Measurements from ENCODE around the gene HELLS.
"Not testable (repeated sequence)": the region's sequence is repeated elsewhere in the genome, so short reads cannot be mapped to it uniquely, and the experiment has no call there.

HELLS gene

DNA sequence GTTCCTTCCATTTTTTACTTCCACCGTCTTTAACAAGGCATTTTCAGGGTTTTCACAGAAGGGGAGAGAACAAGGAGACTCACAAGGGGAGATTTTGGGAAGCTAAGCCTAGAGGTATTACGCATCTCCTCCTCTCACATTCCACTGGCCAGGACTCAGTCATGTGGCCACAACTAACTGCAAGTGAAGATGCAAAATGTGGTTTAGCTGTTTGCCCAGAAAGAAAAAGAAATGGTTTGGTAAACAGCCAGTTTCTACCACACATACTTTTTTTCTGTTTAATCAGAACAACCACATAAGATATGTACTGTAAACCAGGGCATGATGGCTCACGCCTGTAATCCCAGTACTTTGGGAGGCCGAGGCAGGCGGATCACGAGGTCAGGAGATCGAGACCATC, 21.4 kb upstream of the HELLS start:
- DNase-seq (ENCODE audit: extremely low spot score), result no peak
- no peak for TF ChIP-seq LEF1 (IDR thresholded peaks at IDR 0.05; ENCODE audit: borderline replicate concordance)
- no peak for TF ChIP-seq FOXM1 (IDR thresholded peaks at IDR 0.05; ENCODE audit: borderline replicate concordance)
- TF ChIP-seq CTBP1 (IDR thresholded peaks at IDR 0.05; ENCODE audit: borderline replicate concordance), result no peak
- no peak for TF ChIP-seq FOXA1 (IDR thresholded peaks at IDR 0.05)
- CTCF ChIA-PET, result interaction anchor here (0.6 kb wide), 1 partner anchor 779 kb away, joined by 3 read pairs; no protein-coding TSS in a partner anchor
- POLR2A ChIA-PET, result interaction anchor here (1.0 to 2.0 kb wide), 2 partner anchors 9 to 22 kb away, joined by 3 to 6 read pairs; partner anchors contain the start of gene HELLS

DNA sequence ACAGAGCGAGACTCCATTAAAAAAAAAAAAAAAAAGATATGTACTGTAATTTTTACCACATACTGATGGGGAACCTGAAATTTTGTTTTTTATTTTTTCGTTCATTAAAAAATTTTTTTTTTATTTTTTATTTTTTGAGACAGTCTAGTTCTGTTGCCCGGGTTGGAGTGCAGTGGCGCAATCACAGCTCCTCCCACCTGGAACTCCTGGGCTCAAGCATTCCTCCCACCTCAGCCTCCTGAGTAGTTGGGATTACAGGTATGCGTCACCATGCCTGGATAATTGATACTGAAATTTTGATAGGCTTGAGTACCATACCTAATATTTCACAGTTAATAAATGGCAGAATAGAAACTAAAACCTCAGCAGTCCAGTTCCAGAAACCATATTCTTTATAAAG, 20.9 kb upstream of the HELLS start:
- POLR2A ChIA-PET, result interaction anchor here (2.0 kb wide), 1 partner anchor 21 kb away, joined by 6 read pairs; the partner anchor contains the start of gene HELLS
- TF ChIP-seq ELF4 (IDR thresholded peaks at IDR 0.05) (no peak), ARNT (IDR thresholded peaks at IDR 0.05) (no peak), FOXA1 (IDR thresholded peaks at IDR 0.05) (no peak), L3MBTL2 (conservative IDR thresholded peaks at IDR 0.05) (no peak), SUZ12 (IDR thresholded peaks at IDR 0.05) (no peak)
- CTCF ChIA-PET, result interaction anchor here (0.6 kb wide), 1 partner anchor 779 kb away, joined by 3 read pairs; no protein-coding TSS in a partner anchor
- DNase-seq (ENCODE audit: extremely low spot score), result no peak

DNA sequence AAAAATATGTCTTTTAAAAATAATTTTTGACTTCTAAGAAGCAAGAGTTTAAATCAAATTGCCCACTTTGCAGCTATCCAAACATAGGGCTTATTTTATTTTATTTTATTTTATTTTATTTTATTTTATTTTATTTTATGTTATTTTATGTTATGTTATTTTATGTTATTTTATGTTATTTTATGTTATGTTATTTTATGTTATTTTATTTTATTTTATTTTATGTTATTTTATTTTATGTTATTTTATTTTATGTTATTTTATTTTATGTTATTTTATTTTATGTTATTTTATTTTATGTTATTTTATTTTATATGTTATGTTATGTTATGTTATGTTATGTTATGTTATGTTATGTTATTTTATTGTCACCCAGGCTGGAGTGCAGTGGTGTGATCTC, 14.0 kb upstream of the HELLS start:
- DNase-seq (ENCODE audit: extremely low spot score); CTCF ChIA-PET; POLR2A ChIA-PET: not testable (repeated sequence)

DNA sequence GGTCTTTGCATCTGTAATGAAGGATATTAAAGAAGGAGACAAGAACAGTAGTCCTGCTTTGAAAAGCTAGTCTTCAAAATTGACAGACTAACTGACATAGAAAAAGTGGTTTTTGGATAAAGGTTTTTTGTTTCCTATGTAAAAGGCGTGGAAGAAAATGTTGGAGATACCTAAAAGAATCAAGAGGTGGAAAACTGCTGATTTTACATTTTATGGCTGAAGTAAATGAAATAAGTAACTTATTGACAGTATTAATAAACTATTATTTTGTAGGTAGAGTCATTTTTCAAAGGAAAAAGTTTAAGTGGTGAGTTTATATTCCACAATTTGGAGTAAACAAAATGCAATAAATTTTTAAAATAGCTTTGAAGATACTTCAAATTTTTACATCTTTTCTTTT, 12.6 kb upstream of the HELLS start:
- POLR2A ChIA-PET, result interaction anchor here (0.9 kb wide), 1 partner anchor 9 kb away, joined by 3 read pairs; no protein-coding TSS in a partner anchor
- CTCF ChIA-PET, result no interaction called here
- TF ChIP-seq SUZ12 (IDR thresholded peaks at IDR 0.05) (no peak), BHLHE40 (IDR thresholded peaks at IDR 0.05; ENCODE audit: borderline replicate concordance) (no peak), NFRKB (IDR thresholded peaks at IDR 0.05) (no peak), SP1 (IDR thresholded peaks at IDR 0.05) (no peak), L3MBTL2 (conservative IDR thresholded peaks at IDR 0.05) (no peak)
- DNase-seq (ENCODE audit: extremely low spot score), result no peak

DNA sequence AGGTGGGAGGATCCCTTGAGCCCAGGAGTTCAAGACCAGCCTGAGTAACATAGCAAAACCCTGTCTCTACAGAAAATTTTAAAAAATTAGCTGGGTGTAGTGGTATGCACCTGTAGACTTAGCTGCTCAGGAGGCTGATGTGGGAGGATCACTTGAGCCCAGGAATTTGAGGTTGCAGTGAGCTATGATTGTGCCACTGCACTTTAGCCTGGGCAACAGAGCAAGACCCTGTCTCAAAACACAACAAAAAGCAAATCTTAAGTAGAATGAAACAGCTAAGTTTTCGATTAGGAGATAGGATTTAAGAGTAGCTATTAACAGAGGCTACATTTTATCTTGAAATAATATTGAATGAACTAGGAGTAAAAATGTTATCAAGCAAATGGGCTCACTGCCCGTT, 3.3 kb upstream of the HELLS start:
- POLR2A ChIA-PET; DNase-seq (ENCODE audit: extremely low spot score); CTCF ChIA-PET: not testable (repeated sequence)

DNA sequence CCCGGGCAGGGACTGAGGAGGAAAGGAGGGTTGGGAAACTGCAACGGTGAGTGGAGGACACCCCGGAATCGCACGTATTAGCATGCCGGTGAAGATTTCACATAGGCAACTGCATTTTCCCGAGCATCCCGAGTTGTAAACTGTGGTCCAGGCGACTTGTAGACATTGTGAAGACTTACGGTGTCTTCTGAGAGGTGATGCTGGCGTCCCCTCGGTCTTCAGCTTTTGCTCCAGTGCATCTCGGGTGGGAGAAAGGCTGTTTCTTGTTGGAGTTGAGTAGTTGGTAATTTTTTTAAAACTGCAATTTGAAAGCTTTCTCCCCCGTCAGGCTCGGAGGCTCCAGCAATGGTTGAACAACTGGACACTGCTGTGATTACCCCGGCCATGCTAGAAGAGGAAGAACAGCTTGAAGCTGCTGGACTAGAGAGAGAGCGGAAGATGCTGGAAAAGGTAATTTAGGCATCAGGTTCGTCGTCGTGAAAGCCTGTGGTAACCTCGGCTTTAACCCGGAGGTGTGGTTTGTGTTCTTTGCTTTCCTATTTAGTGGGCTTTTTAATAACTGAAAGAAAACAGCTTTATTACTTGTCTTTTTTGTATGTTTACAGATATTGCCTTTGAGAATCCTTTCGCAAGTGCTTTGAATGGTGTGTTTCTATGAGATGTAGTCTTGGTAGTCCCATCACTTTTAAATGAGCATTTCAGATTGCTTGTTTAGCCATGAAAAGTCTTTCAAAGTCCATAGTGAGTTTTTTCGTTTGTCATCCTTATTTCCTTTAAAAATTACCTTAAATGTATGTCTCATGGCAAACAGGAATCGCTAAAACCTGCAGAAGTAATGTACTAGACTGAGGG, 687 bp downstream of the HELLS start:
- CTCF ChIA-PET, result no interaction called here
- DNase-seq (ENCODE audit: extremely low spot score), result peak; percentile 28

DNA sequence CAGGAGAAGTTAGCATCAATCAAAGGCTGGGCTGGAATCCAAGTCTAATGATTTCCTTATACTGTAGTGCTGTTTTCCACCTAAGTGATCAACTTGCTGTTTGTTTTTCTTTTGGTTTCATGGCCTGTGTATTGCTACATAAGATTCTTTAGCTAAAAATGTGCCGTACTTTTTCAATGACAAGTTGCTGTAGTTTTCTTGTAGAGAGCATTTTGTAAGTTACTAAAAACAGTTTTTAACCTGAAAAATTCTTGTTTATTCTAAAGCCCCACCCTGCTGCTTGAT, 1.3 kb downstream of the HELLS start:
- ChIA-PET CTCF (no interaction called here), POLR2A (interaction anchor here (0.9 to 2.8 kb wide), 3 partner anchors 9 to 63 kb away, joined by 3 to 11 read pairs (median 4); no protein-coding TSS in a partner anchor)
- no peak for DNase-seq (ENCODE audit: extremely low spot score)
- TF ChIP-seq TARDBP (IDR thresholded peaks at IDR 0.05), result no peak
- TF ChIP-seq, protein P1, sequence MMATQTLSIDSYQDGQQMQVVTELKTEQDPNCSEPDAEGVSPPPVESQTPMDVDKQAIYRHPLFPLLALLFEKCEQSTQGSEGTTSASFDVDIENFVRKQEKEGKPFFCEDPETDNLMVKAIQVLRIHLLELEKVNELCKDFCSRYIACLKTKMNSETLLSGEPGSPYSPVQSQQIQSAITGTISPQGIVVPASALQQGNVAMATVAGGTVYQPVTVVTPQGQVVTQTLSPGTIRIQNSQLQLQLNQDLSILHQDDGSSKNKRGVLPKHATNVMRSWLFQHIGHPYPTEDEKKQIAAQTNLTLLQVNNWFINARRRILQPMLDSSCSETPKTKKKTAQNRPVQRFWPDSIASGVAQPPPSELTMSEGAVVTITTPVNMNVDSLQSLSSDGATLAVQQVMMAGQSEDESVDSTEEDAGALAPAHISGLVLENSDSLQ (IDR thresholded peaks at IDR 0.05), result peak; percentile 63

More for the DNA sequence above, 687 bp downstream of the HELLS start:
- POLR2A ChIA-PET, result interaction anchor here (0.6 to 2.8 kb wide), 12 partner anchors 8 to 429 kb away, joined by 3 to 11 read pairs (median 4); no protein-coding TSS in a partner anchor
- TF ChIP-seq NFRKB (IDR thresholded peaks at IDR 0.05) (no peak), HDGF (IDR thresholded peaks at IDR 0.05; ENCODE audit: borderline replicate concordance) (no peak), FOXA1 (IDR thresholded peaks at IDR 0.05) (no peak), ELF4 (IDR thresholded peaks at IDR 0.05) (no peak), BHLHE40 (IDR thresholded peaks at IDR 0.05; ENCODE audit: borderline replicate concordance) (no peak), FOXK2 (IDR thresholded peaks at IDR 0.05) (no peak), ZNF384 (IDR thresholded peaks at IDR 0.05) (no peak), L3MBTL2 (conservative IDR thresholded peaks at IDR 0.05) (no peak), FOXM1 (IDR thresholded peaks at IDR 0.05; ENCODE audit: borderline replicate concordance) (no peak), SUZ12 (IDR thresholded peaks at IDR 0.05) (no peak), TARDBP (IDR thresholded peaks at IDR 0.05) (no peak), ARNT (IDR thresholded peaks at IDR 0.05) (no peak), CTBP1 (IDR thresholded peaks at IDR 0.05; ENCODE audit: borderline replicate concordance) (no peak), LEF1 (IDR thresholded peaks at IDR 0.05; ENCODE audit: borderline replicate concordance) (no peak), SP1 (IDR thresholded peaks at IDR 0.05) (no peak)
- TF ChIP-seq, protein P1 (IDR thresholded peaks at IDR 0.05), result no peak

DNA sequence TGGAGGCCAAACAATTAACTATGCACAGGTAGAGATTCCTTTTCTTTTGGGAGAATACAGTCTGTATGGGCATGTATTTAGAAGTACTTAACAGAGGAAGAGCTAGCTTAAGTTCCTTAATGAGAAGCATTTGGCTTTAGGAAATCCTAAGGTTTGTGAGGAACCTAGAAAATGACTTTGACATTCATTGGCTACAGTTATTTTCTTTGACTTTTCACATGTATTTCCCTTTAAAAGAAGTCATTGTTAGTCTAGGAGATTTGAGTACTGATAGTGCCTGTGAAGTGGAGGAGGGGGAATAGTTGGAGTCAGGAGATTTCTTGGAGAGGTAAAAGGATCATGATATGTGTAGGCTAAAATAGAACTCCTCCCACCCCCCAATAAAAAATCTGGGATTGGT, 3.6 kb downstream of the HELLS start:
- TF ChIP-seq BHLHE40 (IDR thresholded peaks at IDR 0.05; ENCODE audit: borderline replicate concordance), result no peak
- no peak for TF ChIP-seq FOXM1 (IDR thresholded peaks at IDR 0.05; ENCODE audit: borderline replicate concordance)
- TF ChIP-seq LEF1 (IDR thresholded peaks at IDR 0.05; ENCODE audit: borderline replicate concordance), result no peak
- TF ChIP-seq HDGF (IDR thresholded peaks at IDR 0.05; ENCODE audit: borderline replicate concordance), result no peak
- TF ChIP-seq L3MBTL2 (conservative IDR thresholded peaks at IDR 0.05), result no peak
- TF ChIP-seq SUZ12 (IDR thresholded peaks at IDR 0.05), result no peak
- TF ChIP-seq ELF4 (IDR thresholded peaks at IDR 0.05), result no peak
- no peak for TF ChIP-seq NFRKB (IDR thresholded peaks at IDR 0.05)
- TF ChIP-seq SP1 (IDR thresholded peaks at IDR 0.05), result no peak
- TF ChIP-seq FOXK2 (IDR thresholded peaks at IDR 0.05), result no peak
- TF ChIP-seq, protein P1 (IDR thresholded peaks at IDR 0.05), result no peak
- no peak for TF ChIP-seq ARNT (IDR thresholded peaks at IDR 0.05)
- no peak for TF ChIP-seq CTBP1 (IDR thresholded peaks at IDR 0.05; ENCODE audit: borderline replicate concordance)
- ChIA-PET CTCF (interaction anchor here (0.6 kb wide), 1 partner anchor 15 kb away, joined by 3 read pairs; no protein-coding TSS in a partner anchor), POLR2A (no interaction called here)
- no peak for DNase-seq (ENCODE audit: extremely low spot score)

DNA sequence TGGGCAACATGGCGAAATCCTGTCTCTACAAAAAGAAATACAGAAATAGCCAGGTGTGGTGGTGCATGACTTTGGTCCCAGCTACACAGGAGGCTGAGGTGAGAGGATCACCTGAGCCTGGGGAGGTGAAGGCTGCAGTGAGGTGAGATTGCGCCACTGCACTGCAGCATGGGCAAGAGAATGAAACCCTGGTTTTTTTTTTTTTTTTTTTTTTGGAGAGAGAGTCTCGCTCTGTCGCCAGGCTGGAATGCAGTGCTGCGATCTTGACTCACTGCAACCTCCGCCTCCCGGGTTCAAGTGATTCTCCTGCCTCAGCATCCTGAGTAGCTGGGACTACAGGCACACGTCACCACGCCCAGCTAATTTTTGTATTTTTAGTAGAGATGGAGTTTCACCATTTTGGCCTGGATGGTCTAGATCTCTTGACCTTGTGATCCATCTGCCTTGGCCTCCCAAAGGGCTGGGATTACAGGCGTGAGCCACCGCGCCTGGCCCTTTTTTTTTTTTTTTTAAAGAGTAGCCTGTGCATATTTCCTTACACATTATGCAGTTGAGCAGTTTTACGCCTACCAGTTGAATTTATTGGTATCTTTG, 22.2 kb downstream of the HELLS start:
- DNase-seq (ENCODE audit: extremely low spot score); POLR2A ChIA-PET; CTCF ChIA-PET: not testable (repeated sequence)

All from HEK293T (cell line).